Measurements from ENCODE around the gene GRID1.

GRCh38 chr10:86135191-86135590, 231.4 kb downstream of the GRID1 start:
- TF ChIP-seq POLR2A (IDR thresholded peaks at IDR 0.05) (no peak), CTCF (IDR thresholded peaks at IDR 0.05) (no peak)
